Pancreas (tissue), 10 donors: ENCODE measurements around the gene ABCA2. TPM values are rescaled to one million over a fixed set of nuclear protein-coding genes. Genes with fewer than 3 reads are reported as not detected.
A peak's percentile ranks its signal among the peaks of the same experiment; 100 is the strongest.

ENCODE experiments used
- ATAC-seq, 4 donors: fragments of 200-7000 bp; cut with Tn5 transposase; one replicate each; pipeline versions ENCODE4 v1.8.0 to v1.9.1; 2020; ENCODE audit warnings: mild to moderate bottlenecking in 4 of 4, moderate library complexity in 4 of 4
- DNase-seq, 6 donors: peaks; one replicate each; pipeline ENCODE4 v3.0.0-alpha.2; 2020
- FAIRE-seq: peaks from 2 replicates; lab custom pipeline; 2012; peaks lifted over from hg19 to GRCh38; lab: Jason Lieb, UNC
- H3K27ac ChIP-seq, 4 donors: fragments of 200-600 bp; sonication (generic); 1 replicate in 3 of 4; 2 replicates in 1 of 4; pipeline versions ENCODE4 v1.5.0 to v1.8.0; 2020
- H3K27me3 ChIP-seq, 4 donors: fragments of 200-600 bp; one replicate each; pipeline ENCODE4 v1.8.0; 2021
- H3K36me3 ChIP-seq, 3 donors: fragments of 200-600 bp; sonication (generic) in 1 of 3; one replicate each; pipeline versions ENCODE4 v1.5.0 to v1.8.0; 2020 to 2021
- H3K4me1 ChIP-seq, 3 donors: fragments of 200-600 bp; one replicate each; pipeline ENCODE4 v1.8.0; 2021
- H3K4me3 ChIP-seq, 4 donors: fragments of 200-600 bp; sonication (generic) in 2 of 4; one replicate each; pipeline versions ENCODE4 v1.5.0 to v1.8.0; 2020 to 2021
- H3K9me3 ChIP-seq, 4 donors: fragments of 200-600 bp; one replicate each; pipeline ENCODE4 v1.8.0; 2021
- WGBS, 2 donors: extraction: QIAGEN DNeasy Blood & Tissue Kit; methylation state at CpG; one replicate each; pipeline ENCODE4 v1.1.7; 2013; 5-methylcytosine and 5-hydroxymethylcytosine counted together
- intact Hi-C, 3 donors: fragments of 100-400 bp; cut with DNase I; formaldehyde crosslinking; loops; one replicate each; pipeline versions ENCODE4 v1.11.1 to v1.14.2; 2022
- polyA plus RNA-seq, 2 donors: library from polyadenylated mRNA; stranded (reverse); fragments of 200-250 nt; gene quantifications; one replicate each; pipeline ENCODE4 v1.2.3, GENCODE V29; 2013
- total RNA-seq, 6 donors: library from RNA; stranded (reverse); fragmentation: NEBNext Ultra II Directional in 4 of 6; extraction: Animal tissue kit (Norgen Biotek cat#: 25700) in 4 of 6; gene quantifications; one replicate each; pipeline versions ENCODE4 v1.2.1 to v1.2.4, GENCODE V29; 2021 to 2023
- TF ChIP-seq, protein P1 (sequence below), 4 donors: fragments of 200-600 bp; sonication (generic) in 3 of 4; IDR thresholded peaks; one replicate each; pipeline versions ENCODE4 v1.5.0 to v1.8.0; 2021; ENCODE audit warnings: antibody characterized with exemption in 4 of 4
- donor health status: healthy with polysubstance abuse.
- donor health status: DM: no; HTN: no; CAD: no; lungs with moderate emphysema.
- donor health status: DM: no; HTN: no; CAD: no.
- donor health status: control.
- donor health status: control.
- donor health status: Bipolar disorder and iron deficiency.
- donor health status: DM: yes; HTN: yes; CAD: no.
- donor health status: DM: no; HTN: no; CAD: no.
- donor health status: DM: no; HTN: no; CAD: no.
- donor health status: DM: yes; HTN: yes; CAD: no.

Gene ABCA2
- total and polyA plus RNA-seq, 8 donors = 16.2 to 80.0 (median 27.5) TPM

DNA sequence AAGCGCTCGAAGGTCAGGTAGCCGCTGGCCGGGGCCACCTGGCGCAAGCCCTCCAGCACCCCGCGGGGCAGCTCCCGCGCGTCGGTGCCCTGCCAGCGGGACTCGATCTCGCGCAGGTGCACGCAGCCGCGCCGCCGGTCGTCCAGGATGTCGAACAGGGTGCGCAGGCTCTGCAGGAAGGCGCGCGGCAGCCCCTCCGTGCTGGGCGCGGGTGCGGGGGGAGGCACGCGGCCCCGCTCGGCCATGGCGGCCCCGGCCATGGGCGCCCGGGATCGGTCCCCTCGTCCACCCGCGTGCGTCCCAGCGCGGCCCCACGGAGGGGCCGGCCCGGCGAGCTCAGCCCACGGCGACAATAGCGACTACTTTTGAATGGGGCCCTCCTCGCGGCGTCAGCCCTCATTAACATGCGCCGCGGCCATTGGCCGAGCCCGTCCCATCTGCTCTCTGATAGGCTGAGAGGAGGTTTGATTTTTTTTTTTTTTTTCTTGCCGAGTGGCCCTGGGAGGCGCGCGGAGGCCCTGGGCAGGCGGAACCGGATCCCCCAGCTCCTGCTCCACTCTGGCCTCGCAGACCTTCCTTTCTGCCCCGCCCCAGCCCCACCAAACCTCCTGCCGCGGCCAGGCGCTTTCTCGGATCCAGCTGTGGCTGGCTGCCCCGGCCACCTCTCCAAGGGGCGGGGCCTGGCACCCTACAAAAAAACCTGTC lies 42.3 kb upstream of the ABCA2 start, which contains the start of gene SAPCD2:
Gene SAPCD2 (minus strand): TSS at position 357 of the 705 bp plus-strand sequence. CDS start 97 bp downstream, at position 260.
- 0% methylated on average over 45 to 74 of the region's 74 CpGs for WGBS, 2 donors
- no peak for FAIRE-seq
- DNase-seq = peak; percentile 85 to 96 (median 88)
- Histone ChIP-seq H3K36me3 (no peaks in the 10 kb centered on the region), H3K4me1 (peaks cover 0 to 13% (median 13%) of the 10 kb centered on the region in 3 donors), H3K27ac (peak within 1 kb of the TSS; percentile 54 to 86 (median 78)), H3K27me3 (no peaks in the 10 kb centered on the region), H3K9me3 (no peaks in the 10 kb centered on the region), H3K4me3 (peak within 1 kb of the TSS; percentile 10 to 49 (median 26))
- ATAC-seq = peak; percentile 88 to 93 (median 90)
- intact Hi-C loops = no loop called here
- TF ChIP-seq, protein P1, sequence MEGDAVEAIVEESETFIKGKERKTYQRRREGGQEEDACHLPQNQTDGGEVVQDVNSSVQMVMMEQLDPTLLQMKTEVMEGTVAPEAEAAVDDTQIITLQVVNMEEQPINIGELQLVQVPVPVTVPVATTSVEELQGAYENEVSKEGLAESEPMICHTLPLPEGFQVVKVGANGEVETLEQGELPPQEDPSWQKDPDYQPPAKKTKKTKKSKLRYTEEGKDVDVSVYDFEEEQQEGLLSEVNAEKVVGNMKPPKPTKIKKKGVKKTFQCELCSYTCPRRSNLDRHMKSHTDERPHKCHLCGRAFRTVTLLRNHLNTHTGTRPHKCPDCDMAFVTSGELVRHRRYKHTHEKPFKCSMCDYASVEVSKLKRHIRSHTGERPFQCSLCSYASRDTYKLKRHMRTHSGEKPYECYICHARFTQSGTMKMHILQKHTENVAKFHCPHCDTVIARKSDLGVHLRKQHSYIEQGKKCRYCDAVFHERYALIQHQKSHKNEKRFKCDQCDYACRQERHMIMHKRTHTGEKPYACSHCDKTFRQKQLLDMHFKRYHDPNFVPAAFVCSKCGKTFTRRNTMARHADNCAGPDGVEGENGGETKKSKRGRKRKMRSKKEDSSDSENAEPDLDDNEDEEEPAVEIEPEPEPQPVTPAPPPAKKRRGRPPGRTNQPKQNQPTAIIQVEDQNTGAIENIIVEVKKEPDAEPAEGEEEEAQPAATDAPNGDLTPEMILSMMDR (IDR thresholded peaks at IDR 0.05) = no peak

DNA sequence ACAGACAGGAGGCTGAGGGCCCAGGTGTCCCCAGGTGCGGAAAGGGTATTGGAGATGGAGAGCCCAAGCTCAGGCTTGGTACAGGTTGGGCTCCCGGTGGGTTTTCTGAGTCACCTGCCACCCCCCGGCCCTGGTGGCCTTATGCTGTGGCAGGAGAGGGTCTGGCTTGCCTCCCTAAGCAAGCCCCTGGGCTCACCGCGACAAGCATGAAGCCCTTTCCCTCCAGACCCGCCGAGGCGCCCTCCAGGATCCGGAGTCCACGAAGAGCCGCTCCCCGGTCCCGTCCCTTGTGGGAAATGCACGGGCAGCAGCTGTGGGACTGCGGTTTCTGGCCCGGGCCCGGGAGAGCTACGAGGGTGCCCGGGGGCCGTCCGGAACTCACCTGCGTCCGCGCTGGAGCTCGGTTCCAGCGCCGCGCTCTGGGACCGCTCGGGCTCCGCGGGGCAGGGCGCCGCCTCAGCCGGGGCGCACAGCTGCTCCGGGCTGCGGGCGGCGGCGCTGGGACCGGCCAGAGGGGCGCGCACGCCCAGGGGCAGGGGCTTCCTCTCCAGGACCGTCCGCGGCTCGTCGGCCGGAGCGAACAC lies 41.6 kb upstream of the ABCA2 start:
- TF ChIP-seq, protein P1 (IDR thresholded peaks at IDR 0.05) = no peak
- FAIRE-seq = no peak

DNA sequence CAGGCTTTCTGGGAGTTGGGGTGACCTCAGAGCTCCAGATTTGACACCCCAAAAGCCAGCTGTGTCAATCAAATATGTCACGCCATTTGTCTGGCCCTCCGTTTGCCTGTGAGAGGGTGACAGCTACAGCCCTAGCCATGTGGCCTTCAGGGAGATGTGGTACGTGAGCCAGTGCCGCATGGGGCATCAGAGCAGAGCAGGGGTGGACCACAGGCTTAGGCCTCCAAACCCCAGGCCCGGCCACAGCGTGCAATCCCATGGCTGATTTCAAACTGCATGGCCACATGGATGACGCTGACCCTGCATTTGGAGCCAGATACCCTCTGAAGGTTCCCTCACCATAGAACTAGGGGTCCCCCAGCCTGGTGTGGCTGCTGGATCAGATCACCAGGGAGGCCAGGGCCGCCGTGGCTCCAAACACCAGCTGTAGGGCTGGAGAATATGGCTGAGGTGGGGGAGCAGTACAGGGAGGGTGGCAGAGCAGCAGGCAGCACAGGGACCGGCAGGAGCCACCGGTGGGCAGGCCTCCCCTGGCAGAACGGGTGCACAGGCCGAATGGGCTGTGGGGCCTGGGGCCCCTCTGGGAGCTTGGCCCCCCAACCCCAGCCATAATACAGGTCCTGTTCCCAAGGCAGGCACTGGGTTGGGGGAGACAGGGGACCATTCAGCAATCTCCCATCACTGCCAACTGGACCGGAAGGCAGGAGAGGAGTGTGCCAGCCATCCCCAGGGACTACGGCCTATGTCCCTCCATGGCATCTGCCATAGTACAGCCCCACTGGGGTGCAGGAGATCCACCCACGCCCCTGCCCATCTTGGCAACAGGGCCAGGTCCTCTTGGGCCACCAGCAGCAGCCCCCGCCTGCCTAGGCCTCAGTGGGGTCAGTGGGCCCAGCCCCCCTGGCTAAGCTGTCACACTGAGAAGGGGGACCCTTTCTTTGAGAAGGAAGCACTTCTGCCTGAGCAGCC lies 40.8 kb upstream of the ABCA2 start:
- 81 to 87% methylated on average over 16 to 17 of the region's 17 CpGs for WGBS, 2 donors
- ATAC-seq (no peak), FAIRE-seq (no peak), DNase-seq (peak in 3 of 6 donors; percentile 27 to 74 (median 46))
- TF ChIP-seq, protein P1 (IDR thresholded peaks at IDR 0.05) = no peak
- intact Hi-C loops = no loop called here
- H3K36me3 ChIP-seq = no peaks in the 10 kb centered on the region
- no peak overlapping the region for H3K27ac ChIP-seq
- no peaks in the 10 kb centered on the region for H3K27me3 ChIP-seq
- H3K4me3 ChIP-seq = no peak overlapping the region
- peaks cover 0 to 13% (median 13%) of the 10 kb centered on the region in 3 donors for H3K4me1 ChIP-seq
- no peaks in the 10 kb centered on the region for H3K9me3 ChIP-seq

More for the DNA sequence above, 41.6 kb upstream of the ABCA2 start:
- Histone ChIP-seq H3K4me1 (peaks cover 0 to 13% (median 13%) of the 10 kb centered on the region in 3 donors), H3K36me3 (no peaks in the 10 kb centered on the region), H3K4me3 (peak overlapping the region in 1 of 4 donors; percentile 49), H3K9me3 (no peaks in the 10 kb centered on the region), H3K27me3 (no peaks in the 10 kb centered on the region), H3K27ac (no peak overlapping the region)
- ATAC-seq (no peak), DNase-seq (peak in 3 of 6 donors; percentile 20 to 85 (median 44))
- WGBS, 2 donors = 7 to 8% methylated on average over 48 to 52 of the region's 52 CpGs
- intact Hi-C loops = no loop called here

DNA sequence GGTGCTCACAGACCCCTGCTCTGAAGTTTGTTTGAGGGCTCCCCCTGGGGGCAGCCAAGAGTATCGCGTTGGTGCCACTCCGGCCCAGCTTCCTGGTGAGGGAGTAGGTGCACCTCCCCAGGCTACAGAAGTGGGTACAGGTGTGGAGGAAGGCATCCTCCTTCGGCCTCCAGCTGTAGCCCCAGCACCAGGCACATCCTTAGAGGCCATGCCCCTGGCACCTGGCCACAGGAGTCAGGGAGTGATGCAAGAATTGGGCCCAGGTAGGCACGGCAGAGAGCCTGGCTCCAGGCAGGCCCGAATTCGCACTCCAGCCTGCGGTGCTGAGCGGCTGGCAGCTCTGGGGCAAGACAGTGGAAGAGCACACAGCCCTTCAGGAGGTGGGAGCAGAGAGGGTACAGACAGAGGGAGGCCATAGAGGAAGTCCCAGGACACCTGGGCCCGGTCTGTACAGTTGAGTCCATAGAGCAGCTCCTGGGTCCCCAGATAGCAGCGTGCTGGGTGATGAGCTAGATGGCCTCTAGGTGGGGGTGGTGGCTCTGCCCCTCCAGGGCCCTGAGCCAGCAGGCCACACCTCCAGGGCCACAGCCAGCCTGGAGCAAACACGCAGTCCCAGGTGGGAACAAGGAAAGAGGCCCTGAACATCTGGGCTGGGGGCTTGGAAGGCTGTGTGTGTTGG lies 40.0 kb upstream of the ABCA2 start:
- ATAC-seq = peak; percentile 46 to 68 (median 67)
- no peak for FAIRE-seq

More for the DNA sequence above, 40.0 kb upstream of the ABCA2 start:
- Histone ChIP-seq H3K4me3 (no peak overlapping the region), H3K36me3 (no peaks in the 10 kb centered on the region), H3K27me3 (no peaks in the 10 kb centered on the region), H3K4me1 (peaks cover 0 to 13% (median 13%) of the 10 kb centered on the region in 3 donors), H3K9me3 (no peaks in the 10 kb centered on the region), H3K27ac (no peak overlapping the region)
- TF ChIP-seq, protein P1 (IDR thresholded peaks at IDR 0.05) = peak; percentile 64 to 83 (median 74)
- 51 to 55% methylated on average over 12 of the region's 12 CpGs for WGBS, 2 donors
- intact Hi-C loops = no loop called here
- DNase-seq = peak; percentile 74 to 94 (median 87)
